ENCODE data around the gene MEX3A. TPM values are rescaled to one million over a fixed set of nuclear protein-coding genes. Genes with fewer than 3 reads are reported as not detected.
"Not testable (repeated sequence)": the region's sequence is repeated elsewhere in the genome, so short reads cannot be mapped to it uniquely, and the experiment has no call there.

MEX3A gene
- total RNA-seq, 1 donor from 2014 or later, result 63.9 TPM

- Mint-ChIP-seq H3K4me3 (ENCODE audit: unreplicated experiment) (no peak overlapping the region), H3K4me1 (ENCODE audit: unreplicated experiment) (peaks cover 33% of the 10 kb centered on the region), H3K27me3 (ENCODE audit: unreplicated experiment) (peaks cover 9% of the 10 kb centered on the region), H3K9me3 (ENCODE audit: unreplicated experiment) (no peaks in the 10 kb centered on the region), H3K36me3 (ENCODE audit: low read depth, unreplicated experiment) (no peaks in the 10 kb centered on the region), H3K27ac (ENCODE audit: unreplicated experiment) (peak overlapping the region; percentile 67)
- no peak for DNase-seq (ENCODE audit: low spot score)
- no peak for TF ChIP-seq CTCF (IDR thresholded peaks at IDR 0.05; ENCODE audit: unreplicated experiment)
These were observed 46.0 kb upstream of the MEX3A start for GRCh38 chr1:156128308-156128653.

GRCh38 chr1:156126630-156127534 lies 44.6 kb upstream of the MEX3A start:
- TF ChIP-seq CTCF (IDR thresholded peaks at IDR 0.05; ENCODE audit: unreplicated experiment), result no peak
- Mint-ChIP-seq H3K27ac (ENCODE audit: unreplicated experiment) (peak overlapping the region; percentile 92), H3K4me3 (ENCODE audit: unreplicated experiment) (no peak overlapping the region), H3K27me3 (ENCODE audit: unreplicated experiment) (peaks cover 9% of the 10 kb centered on the region), H3K9me3 (ENCODE audit: unreplicated experiment) (no peaks in the 10 kb centered on the region), H3K4me1 (ENCODE audit: unreplicated experiment) (peaks cover 43% of the 10 kb centered on the region), H3K36me3 (ENCODE audit: low read depth, unreplicated experiment) (no peaks in the 10 kb centered on the region)
- DNase-seq (ENCODE audit: low spot score), result no peak

GRCh38 chr1:156126043-156126629 lies 43.9 kb upstream of the MEX3A start:
- Mint-ChIP-seq H3K4me3 (ENCODE audit: unreplicated experiment) (no peak overlapping the region), H3K36me3 (ENCODE audit: low read depth, unreplicated experiment) (no peaks in the 10 kb centered on the region), H3K27ac (ENCODE audit: unreplicated experiment) (peak overlapping the region; percentile 92), H3K4me1 (ENCODE audit: unreplicated experiment) (peaks cover 43% of the 10 kb centered on the region), H3K9me3 (ENCODE audit: unreplicated experiment) (no peaks in the 10 kb centered on the region), H3K27me3 (ENCODE audit: unreplicated experiment) (peaks cover 9% of the 10 kb centered on the region)
- TF ChIP-seq CTCF (IDR thresholded peaks at IDR 0.05; ENCODE audit: unreplicated experiment), result peak; percentile 73
- peak; percentile 69 for DNase-seq (ENCODE audit: low spot score)

- not testable (repeated sequence) for H3K4me3 Mint-ChIP-seq (ENCODE audit: unreplicated experiment)
These were observed 43.3 kb upstream of the MEX3A start for GRCh38 chr1:156125544-156125943.

GRCh38 chr1:156124557-156125483 lies 42.6 kb upstream of the MEX3A start:
- Mint-ChIP-seq H3K4me1 (ENCODE audit: unreplicated experiment) (peaks cover 39% of the 10 kb centered on the region), H3K27ac (ENCODE audit: unreplicated experiment) (peak overlapping the region; percentile 80), H3K4me3 (ENCODE audit: unreplicated experiment) (no peak overlapping the region), H3K27me3 (ENCODE audit: unreplicated experiment) (peaks cover 12% of the 10 kb centered on the region), H3K9me3 (ENCODE audit: unreplicated experiment) (no peaks in the 10 kb centered on the region), H3K36me3 (ENCODE audit: low read depth, unreplicated experiment) (no peaks in the 10 kb centered on the region)
- no peak for TF ChIP-seq CTCF (IDR thresholded peaks at IDR 0.05; ENCODE audit: unreplicated experiment)
- DNase-seq (ENCODE audit: low spot score), result no peak

More at GRCh38 chr1:156125544-156125943, 43.3 kb upstream of the MEX3A start:
- Mint-ChIP-seq H3K27ac (ENCODE audit: unreplicated experiment) (peak overlapping the region; percentile 80), H3K4me1 (ENCODE audit: unreplicated experiment) (peaks cover 43% of the 10 kb centered on the region)
- H3K27me3 Mint-ChIP-seq (ENCODE audit: unreplicated experiment); H3K36me3 Mint-ChIP-seq (ENCODE audit: low read depth, unreplicated experiment); H3K9me3 Mint-ChIP-seq (ENCODE audit: unreplicated experiment); DNase-seq (ENCODE audit: low spot score): not testable (repeated sequence)

Data from endothelial cell (in vitro differentiated cells).